ENCODE measurements around the gene SRD5A1.

GRCh38 chr5:6585168-6585567 is 48.1 kb upstream of the SRD5A1 start:
- TF ChIP-seq POLR2AphosphoS5 (IDR thresholded peaks at IDR 0.05; ENCODE audit: low read depth) (no peak), EZH2phosphoT487 (IDR thresholded peaks at IDR 0.05; ENCODE audit: unreplicated experiment) (no peak), EZH2 (IDR thresholded peaks at IDR 0.05; ENCODE audit: low read depth, unreplicated experiment) (no peak)
- TF ChIP-seq, protein P1, sequence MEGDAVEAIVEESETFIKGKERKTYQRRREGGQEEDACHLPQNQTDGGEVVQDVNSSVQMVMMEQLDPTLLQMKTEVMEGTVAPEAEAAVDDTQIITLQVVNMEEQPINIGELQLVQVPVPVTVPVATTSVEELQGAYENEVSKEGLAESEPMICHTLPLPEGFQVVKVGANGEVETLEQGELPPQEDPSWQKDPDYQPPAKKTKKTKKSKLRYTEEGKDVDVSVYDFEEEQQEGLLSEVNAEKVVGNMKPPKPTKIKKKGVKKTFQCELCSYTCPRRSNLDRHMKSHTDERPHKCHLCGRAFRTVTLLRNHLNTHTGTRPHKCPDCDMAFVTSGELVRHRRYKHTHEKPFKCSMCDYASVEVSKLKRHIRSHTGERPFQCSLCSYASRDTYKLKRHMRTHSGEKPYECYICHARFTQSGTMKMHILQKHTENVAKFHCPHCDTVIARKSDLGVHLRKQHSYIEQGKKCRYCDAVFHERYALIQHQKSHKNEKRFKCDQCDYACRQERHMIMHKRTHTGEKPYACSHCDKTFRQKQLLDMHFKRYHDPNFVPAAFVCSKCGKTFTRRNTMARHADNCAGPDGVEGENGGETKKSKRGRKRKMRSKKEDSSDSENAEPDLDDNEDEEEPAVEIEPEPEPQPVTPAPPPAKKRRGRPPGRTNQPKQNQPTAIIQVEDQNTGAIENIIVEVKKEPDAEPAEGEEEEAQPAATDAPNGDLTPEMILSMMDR (conservative IDR thresholded peaks at IDR 0.05; ENCODE audit: low read depth in 2 of 2), result no peak
